T47D (cell line): ENCODE data around the gene NR6A1.
"Not testable (repeated sequence)": the region's sequence is repeated elsewhere in the genome, so short reads cannot be mapped to it uniquely, and the experiment has no call there.

Experiments
- DNase-seq, 2 experiments: peaks; one replicate each; pipeline versions ENCODE4 v3.0.0 to v3.0.0-alpha.2; 2011 to 2012; ENCODE audit warnings: low read depth in 1 of 2, low spot score in 1 of 2
- JUND ChIP-seq: IDR thresholded peaks from 2 replicates; pipeline ENCODE4 v1.6.1; 2012; ENCODE audit warnings: low read depth
- in situ Hi-C: cut with HindIII; loops from 2 replicates; pipeline ENCODE4 v1.10.0; 2016; ENCODE audit warnings: low sequenced_read_pairs, low pct_unique_long_range_greater_than_20kb

NR6A1 gene

GRCh38 chr9:124758061-124758460 lies 13.1 kb downstream of the NR6A1 start:
- peak in 1 of 2 experiments; percentile 39 for DNase-seq
- TF ChIP-seq JUND: no peak
- in situ Hi-C loops: no loop called here

GRCh38 chr9:124757616-124758015 lies 13.5 kb downstream of the NR6A1 start:
- in situ Hi-C loops: no loop called here
- no peak for DNase-seq
- no peak for TF ChIP-seq JUND

- DNase-seq: no peak
- in situ Hi-C loops: no loop called here
- TF ChIP-seq JUND: no peak
Observed at GRCh38 chr9:124756011-124756410, 15.1 kb downstream of the NR6A1 start.

GRCh38 chr9:124755061-124755460 lies 16.1 kb downstream of the NR6A1 start:
- in situ Hi-C loops: no loop called here
- TF ChIP-seq JUND: no peak
- DNase-seq: no peak

GRCh38 chr9:124754289-124754688 lies 16.8 kb downstream of the NR6A1 start:
- no peak for TF ChIP-seq JUND
- in situ Hi-C loops: no loop called here
- DNase-seq: peak in 1 of 2 experiments; percentile 74

GRCh38 chr9:124752967-124753366 lies 18.1 kb downstream of the NR6A1 start:
- in situ Hi-C loops: no loop called here
- TF ChIP-seq JUND: no peak
- no peak for DNase-seq

DNA sequence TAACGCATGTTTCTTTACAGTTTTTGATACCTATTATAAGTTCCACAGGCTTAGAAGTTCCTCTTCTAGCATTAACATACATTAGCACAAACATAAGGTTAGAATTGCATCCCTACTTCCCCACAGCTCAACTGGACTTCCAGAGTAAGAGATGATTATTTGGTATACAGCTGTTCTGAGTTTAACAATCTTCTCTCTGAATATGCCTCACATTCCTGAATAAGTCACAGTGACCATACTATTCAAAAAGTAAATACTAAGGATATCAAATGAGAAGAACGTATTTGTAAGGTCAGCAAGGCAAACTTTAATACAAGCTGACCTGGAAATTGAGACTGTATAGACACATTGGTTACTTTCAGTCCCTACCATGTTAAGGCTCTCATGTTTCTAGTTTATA lies 21.3 kb downstream of the NR6A1 start:
- TF ChIP-seq JUND: no peak
- peak in 1 of 2 experiments; percentile 29 for DNase-seq
- in situ Hi-C loops: no loop called here

DNA sequence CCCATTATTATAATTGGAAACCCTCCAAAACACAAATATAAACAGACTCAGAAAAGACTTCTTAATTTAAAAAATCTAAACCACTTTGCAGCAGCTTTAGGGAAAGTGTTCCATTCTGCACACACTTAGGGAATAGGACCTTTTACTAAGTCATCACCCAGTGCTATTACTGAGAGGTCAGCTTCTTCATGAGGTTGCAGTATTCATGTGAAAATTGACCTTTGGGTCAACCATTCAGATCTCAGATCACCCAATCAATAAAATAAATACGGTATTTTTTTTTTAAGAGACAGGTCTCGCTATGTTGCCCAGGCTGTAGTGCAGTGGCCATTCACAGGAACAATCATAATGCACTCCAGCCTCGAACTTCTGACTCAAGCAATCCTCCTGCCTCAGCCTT lies 21.8 kb downstream of the NR6A1 start:
- in situ Hi-C loops: no loop called here
- no peak for TF ChIP-seq JUND
- no peak for DNase-seq

- DNase-seq: no peak
- in situ Hi-C loops: no loop called here
- no peak for TF ChIP-seq JUND
Observed at GRCh38 chr9:124747065-124747464, 24.0 kb downstream of the NR6A1 start.

- no peak for TF ChIP-seq JUND
- in situ Hi-C loops: no loop called here
Observed at GRCh38 chr9:124743686-124744348, 27.3 kb downstream of the NR6A1 start.

GRCh38 chr9:124742940-124743339 lies 28.2 kb downstream of the NR6A1 start:
- in situ Hi-C loops: no loop called here
- TF ChIP-seq JUND: no peak
- DNase-seq: no peak

More at GRCh38 chr9:124743686-124744348, 27.3 kb downstream of the NR6A1 start:
- DNase-seq: no peak

DNA sequence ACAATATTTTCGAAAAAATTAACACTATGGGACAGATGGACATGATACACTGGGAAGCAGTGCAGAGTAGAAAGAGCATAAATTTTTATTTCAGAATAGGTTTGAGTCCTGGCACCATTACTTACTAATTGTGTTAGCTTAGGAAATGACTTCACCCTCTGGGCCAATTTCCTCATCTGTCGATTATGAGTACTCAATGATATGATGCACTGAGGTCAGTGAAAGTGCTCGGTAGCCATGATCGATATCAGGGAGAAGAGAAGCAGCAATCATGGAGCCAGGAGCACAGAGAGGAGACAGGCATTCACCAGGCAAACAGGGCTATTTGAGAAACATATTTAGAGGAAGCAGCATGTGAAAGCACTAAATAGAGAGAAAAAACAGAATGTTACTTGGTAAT lies 29.4 kb downstream of the NR6A1 start:
- no peak for DNase-seq
- TF ChIP-seq JUND: no peak

DNA sequence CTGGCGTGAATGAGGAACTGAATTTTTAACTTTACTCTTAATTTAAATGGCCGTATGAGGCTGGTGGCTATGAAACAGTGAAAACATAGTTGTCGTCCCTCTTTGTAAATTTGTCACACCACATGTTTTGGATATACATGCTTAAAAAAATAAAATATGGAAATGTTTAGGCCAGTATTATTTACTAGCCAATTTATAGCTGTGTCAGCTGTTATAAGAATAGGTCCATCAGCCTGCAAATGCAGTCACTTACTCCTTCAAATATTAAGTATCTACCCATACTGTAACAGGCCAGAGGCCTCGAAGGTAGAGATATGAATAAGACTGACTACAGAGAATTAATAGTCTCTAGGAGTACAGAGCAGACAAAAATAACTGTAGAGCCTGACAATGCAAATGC lies 30.0 kb downstream of the NR6A1 start:
- in situ Hi-C loops: no loop called here

More for the DNA sequence above, 29.4 kb downstream of the NR6A1 start:
- in situ Hi-C loops: no loop called here

DNA sequence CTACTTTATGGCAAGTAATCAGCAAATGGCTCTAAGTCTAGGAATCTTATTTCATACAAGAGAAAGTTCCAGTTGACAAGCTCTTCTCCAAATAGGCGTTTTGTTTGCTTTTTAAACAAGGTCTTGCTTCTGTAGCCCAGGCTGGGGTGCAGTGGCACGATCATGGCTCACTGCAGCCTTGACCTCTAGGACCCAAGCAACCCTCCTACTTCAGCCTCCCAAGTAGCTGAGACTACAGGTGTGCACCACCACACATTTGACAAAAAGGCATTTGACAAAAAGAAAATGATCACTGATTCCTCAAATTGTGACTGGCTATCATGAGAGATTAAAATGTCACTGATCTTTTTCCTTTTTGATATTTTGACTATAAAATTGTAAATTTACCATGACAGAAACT lies 31.8 kb downstream of the NR6A1 start:
- DNase-seq: no peak
- in situ Hi-C loops: no loop called here
- TF ChIP-seq JUND: no peak

More for the DNA sequence above, 30.0 kb downstream of the NR6A1 start:
- DNase-seq: no peak
- TF ChIP-seq JUND: no peak

DNA sequence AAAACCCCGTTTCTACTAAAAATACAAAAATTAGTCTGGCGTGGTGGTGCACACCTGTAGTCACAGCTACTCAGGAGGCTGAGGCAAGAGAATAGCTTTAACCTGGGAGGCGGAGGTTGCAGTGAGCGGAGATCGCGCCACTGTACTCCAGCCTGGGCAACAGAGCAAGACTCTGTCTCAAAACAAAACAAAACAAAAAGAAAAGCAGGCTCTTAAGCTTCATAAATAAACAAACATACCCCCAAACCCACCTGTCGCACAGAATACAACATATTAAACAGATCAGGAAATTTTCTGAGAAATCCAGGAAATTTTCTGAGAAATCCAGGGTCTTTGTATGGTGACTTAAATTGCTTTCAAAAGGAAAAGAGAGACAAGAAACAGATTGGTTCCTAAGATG lies 33.0 kb downstream of the NR6A1 start:
- DNase-seq, in situ Hi-C loops: not testable (repeated sequence)
